HEK293T (cell line): ENCODE data around the gene SLC1A1.

ENCODE experiments used
- BHLHE40 ChIP-seq: fragments of 450-650 bp; IDR thresholded peaks from 2 replicates; pipeline ENCODE4 v1.6.1; 2016; ENCODE audit warnings: mild to moderate bottlenecking, moderate library complexity, borderline replicate concordance
- ELF4 ChIP-seq: fragments of 450-650 bp; IDR thresholded peaks from 2 replicates; pipeline ENCODE4 v1.6.1; 2017; ENCODE audit warnings: antibody characterized with exemption
- FOXA1 ChIP-seq: fragments of 450-650 bp; IDR thresholded peaks from 2 replicates; pipeline ENCODE4 v1.6.1; 2016; ENCODE audit warnings: mild to moderate bottlenecking
- FOXK2 ChIP-seq: fragments of 450-650 bp; IDR thresholded peaks from 2 replicates; pipeline ENCODE4 v1.6.1; 2016; ENCODE audit warnings: mild to moderate bottlenecking
- FOXM1 ChIP-seq: fragments of 450-650 bp; IDR thresholded peaks from 2 replicates; pipeline ENCODE4 v1.6.1; 2017; ENCODE audit warnings: mild to moderate bottlenecking, borderline replicate concordance
- HDGF ChIP-seq: fragments of 450-650 bp; IDR thresholded peaks from 2 replicates; pipeline ENCODE4 v1.6.1; 2017; ENCODE audit warnings: antibody characterized with exemption, borderline replicate concordance
- L3MBTL2 ChIP-seq: fragments of 450-650 bp; conservative IDR thresholded peaks from 2 replicates; pipeline ENCODE4 v1.6.1; 2016; ENCODE audit warnings: mild to moderate bottlenecking
- PKNOX1 ChIP-seq: fragments of 450-650 bp; IDR thresholded peaks from 2 replicates; pipeline ENCODE4 v1.6.1; 2016
- SP1 ChIP-seq: fragments of 450-650 bp; IDR thresholded peaks from 2 replicates; pipeline ENCODE4 v1.6.1; 2017
- SUZ12 ChIP-seq: fragments of 450-650 bp; IDR thresholded peaks from 2 replicates; pipeline ENCODE4 v1.6.1; 2016; ENCODE audit warnings: mild to moderate bottlenecking
- TARDBP ChIP-seq: fragments of 450-650 bp; IDR thresholded peaks from 2 replicates; pipeline ENCODE4 v1.6.1; 2016
- ZNF384 ChIP-seq: fragments of 450-650 bp; IDR thresholded peaks from 2 replicates; pipeline ENCODE4 v1.6.1; 2016

- TF ChIP-seq L3MBTL2 = no peak
- no peak for TF ChIP-seq ZNF384
- no peak for TF ChIP-seq PKNOX1
- no peak for TF ChIP-seq SUZ12
- TF ChIP-seq TARDBP = no peak
- no peak for TF ChIP-seq FOXK2
- no peak for TF ChIP-seq HDGF
- TF ChIP-seq ELF4 = no peak
- TF ChIP-seq SP1 = no peak
- no peak for TF ChIP-seq FOXM1
- TF ChIP-seq FOXA1 = no peak
- no peak for TF ChIP-seq BHLHE40
Observed at GRCh38 chr9:4583001-4583400, 92.7 kb downstream of the SLC1A1 start.
